Ovary (tissue), 3 donors: ENCODE results near the gene BTN1A1.

Experiments used
- CTCF ChIP-seq, 3 donors: fragments of 450-650 bp in 2 of 3; fragments of 200-600 bp in 1 of 3; IDR thresholded peaks; one replicate each; pipeline versions ENCODE4 v1.5.1 to v1.8.0; 2016 to 2022; ENCODE audit warnings: antibody characterized with exemption in 3 of 3, mild to moderate bottlenecking in 1 of 3
- EP300 ChIP-seq: sonication (generic); formaldehyde crosslinking; IDR thresholded peaks from one replicate; pipeline ENCODE4 v1.6.1; 2017; ENCODE audit warnings: antibody characterized with exemption
- POLR2A ChIP-seq: fragments of 450-650 bp; IDR thresholded peaks from one replicate; pipeline ENCODE4 v1.6.1; 2017; ENCODE audit warnings: antibody characterized with exemption, mild to moderate bottlenecking, moderate library complexity
- donor health status: DM: no; HTN: no; CAD: no.

GRCh38 chr6:26465776-26466175 is 34.3 kb upstream of the BTN1A1 start:
- no peak for TF ChIP-seq CTCF (IDR thresholded peaks at IDR 0.05)
- TF ChIP-seq EP300 = no peak
- no peak for TF ChIP-seq POLR2A
